ENCODE measurements around the gene GJA5. TPM values are rescaled to one million over a fixed set of nuclear protein-coding genes. Genes with fewer than 3 reads are reported as not detected.

Gene GJA5
- total RNA-seq, 1 donor from 2014 or later = not detected

- H3K9me3 Mint-ChIP-seq = no peaks in the 10 kb centered on the region
- H3K36me3 Mint-ChIP-seq (ENCODE audit: low read depth) = no peaks in the 10 kb centered on the region
- no peak overlapping the region for H3K27ac Mint-ChIP-seq
- no peaks in the 10 kb centered on the region for H3K4me1 Mint-ChIP-seq (ENCODE audit: low read depth)
- intact Hi-C loops (cut with micrococcal nuclease) = no loop called here
- no peak overlapping the region for H3K4me3 Mint-ChIP-seq (ENCODE audit: low read depth)
- no peak for DNase-seq (ENCODE audit: low spot score)
- peaks cover 33% of the 10 kb centered on the region for H3K27me3 Mint-ChIP-seq (ENCODE audit: low read depth)
Observed at GRCh38 chr1:147781056-147781471, 20.7 kb upstream of the GJA5 start.

DNA sequence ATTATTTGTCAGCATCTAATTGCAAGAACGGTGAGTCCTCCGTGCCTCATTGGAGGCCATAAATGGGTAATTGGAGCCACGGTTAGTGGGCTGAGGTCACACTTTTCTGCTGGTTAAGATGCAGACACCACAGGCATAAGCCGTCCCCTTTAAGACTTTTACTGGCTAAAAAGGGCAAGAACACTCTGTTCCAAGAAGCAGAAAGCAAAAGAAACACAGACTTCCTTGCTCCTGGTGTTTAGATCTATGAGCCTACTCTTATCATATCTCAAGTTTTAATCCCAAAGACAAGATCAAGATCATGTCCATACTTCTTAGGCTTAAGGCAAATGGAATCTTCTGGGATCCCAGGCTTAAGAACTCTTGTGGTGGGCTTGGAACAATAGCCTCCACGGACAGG lies 17.3 kb upstream of the GJA5 start:
- Mint-ChIP-seq H3K27me3 (ENCODE audit: low read depth) (peaks cover 40% of the 10 kb centered on the region), H3K4me3 (ENCODE audit: low read depth) (no peak overlapping the region), H3K4me1 (ENCODE audit: low read depth) (peaks cover 9% of the 10 kb centered on the region), H3K27ac (no peak overlapping the region), H3K9me3 (no peaks in the 10 kb centered on the region), H3K36me3 (ENCODE audit: low read depth) (no peaks in the 10 kb centered on the region)
- intact Hi-C loops (cut with micrococcal nuclease) = no loop called here
- no peak for DNase-seq (ENCODE audit: low spot score)

DNA sequence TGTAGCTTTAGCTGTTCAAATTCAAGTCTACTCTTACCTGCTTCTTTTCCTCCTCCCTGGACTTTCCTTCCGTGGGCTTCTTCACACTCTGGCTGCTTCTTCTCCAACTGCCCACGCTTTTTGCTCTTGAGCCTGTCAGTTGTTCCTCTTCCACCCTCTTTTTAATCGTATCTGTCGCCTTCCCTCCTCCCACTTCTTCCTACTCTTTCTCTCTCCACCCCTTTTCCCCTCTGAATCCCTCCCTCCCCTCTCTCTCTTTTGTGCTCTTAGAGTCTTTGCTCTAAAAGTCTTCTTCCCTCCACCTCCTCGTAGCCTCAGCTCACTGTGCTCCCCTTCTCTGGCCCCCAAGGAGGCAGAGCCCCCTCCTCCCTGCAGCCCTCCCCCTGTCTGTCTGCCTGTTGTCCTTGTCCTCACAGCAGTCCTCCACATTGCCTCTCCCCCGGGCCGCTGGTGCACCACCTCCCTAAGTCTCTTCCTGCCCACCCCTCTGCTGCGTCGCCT lies 12.9 kb upstream of the GJA5 start:
- peaks cover 23% of the 10 kb centered on the region for H3K27me3 Mint-ChIP-seq (ENCODE audit: low read depth)
- peaks cover 17% of the 10 kb centered on the region for H3K4me1 Mint-ChIP-seq (ENCODE audit: low read depth)
- H3K4me3 Mint-ChIP-seq (ENCODE audit: low read depth) = no peak overlapping the region
- H3K9me3 Mint-ChIP-seq = no peaks in the 10 kb centered on the region
- intact Hi-C loops (cut with micrococcal nuclease) = no loop called here
- DNase-seq (ENCODE audit: low spot score) = no peak
- H3K36me3 Mint-ChIP-seq (ENCODE audit: low read depth) = no peaks in the 10 kb centered on the region
- H3K27ac Mint-ChIP-seq = no peak overlapping the region

- DNase-seq (ENCODE audit: low spot score) = no peak
- Mint-ChIP-seq H3K36me3 (ENCODE audit: low read depth) (no peaks in the 10 kb centered on the region), H3K4me3 (ENCODE audit: low read depth) (no peak overlapping the region), H3K9me3 (no peaks in the 10 kb centered on the region), H3K27me3 (ENCODE audit: low read depth) (peaks cover 25% of the 10 kb centered on the region), H3K27ac (no peak overlapping the region), H3K4me1 (ENCODE audit: low read depth) (peaks cover 17% of the 10 kb centered on the region)
- intact Hi-C loops (cut with micrococcal nuclease) = no loop called here
Observed at GRCh38 chr1:147772570-147772969, 12.2 kb upstream of the GJA5 start.

DNA sequence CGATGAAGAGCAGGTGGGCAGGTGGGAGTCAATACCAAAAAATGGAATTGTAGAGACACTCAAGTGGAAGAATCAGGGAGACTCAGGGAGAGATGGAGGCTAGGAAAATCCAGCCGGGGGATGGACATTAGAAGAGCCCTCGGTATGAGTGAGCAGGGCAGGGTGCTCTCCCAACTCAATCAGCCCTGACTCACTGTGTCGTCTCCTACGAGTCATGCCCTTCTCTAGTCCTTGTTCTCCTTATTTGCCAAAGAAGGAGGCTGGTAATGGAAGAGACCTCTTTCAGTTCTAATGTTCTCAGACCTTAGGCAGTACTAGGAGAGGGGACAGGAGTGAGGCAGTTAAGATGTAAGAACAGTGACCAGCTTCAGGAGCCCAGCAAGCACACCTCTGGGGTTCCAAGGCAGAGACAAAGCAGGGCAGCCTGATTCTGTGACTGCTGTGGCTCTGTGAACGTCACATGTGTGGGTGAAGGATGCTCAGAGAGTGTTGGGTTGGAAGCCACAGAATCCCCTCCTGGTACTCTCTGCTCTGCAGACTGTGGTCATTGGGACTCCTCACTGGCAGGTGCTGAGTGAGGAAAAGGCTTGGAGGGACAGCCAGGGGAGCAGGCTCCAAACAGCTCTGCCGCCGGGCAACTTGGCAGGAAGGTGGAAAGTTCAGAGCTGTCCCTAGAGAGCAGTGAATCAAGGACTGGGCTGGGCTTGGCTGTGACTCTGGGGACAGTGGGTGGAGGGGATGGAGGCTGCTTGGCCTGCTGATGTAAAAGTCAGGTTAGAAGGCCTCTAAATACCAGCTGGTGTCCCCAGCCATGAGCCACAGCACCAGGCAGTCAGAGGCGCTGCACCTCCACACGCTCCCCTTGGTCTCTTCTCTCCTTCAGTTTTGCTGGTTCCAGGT lies 11.1 kb upstream of the GJA5 start:
- H3K36me3 Mint-ChIP-seq (ENCODE audit: low read depth) = no peaks in the 10 kb centered on the region
- peaks cover 27% of the 10 kb centered on the region for H3K27me3 Mint-ChIP-seq (ENCODE audit: low read depth)
- no peak overlapping the region for H3K4me3 Mint-ChIP-seq (ENCODE audit: low read depth)
- DNase-seq (ENCODE audit: low spot score) = no peak
- intact Hi-C loops (cut with micrococcal nuclease) = no loop called here
- H3K9me3 Mint-ChIP-seq = no peaks in the 10 kb centered on the region
- H3K4me1 Mint-ChIP-seq (ENCODE audit: low read depth) = peaks cover 17% of the 10 kb centered on the region
- H3K27ac Mint-ChIP-seq = peak overlapping the region; percentile 39

- Mint-ChIP-seq H3K4me1 (ENCODE audit: low read depth) (peaks cover 17% of the 10 kb centered on the region), H3K27me3 (ENCODE audit: low read depth) (peaks cover 20% of the 10 kb centered on the region), H3K36me3 (ENCODE audit: low read depth) (no peaks in the 10 kb centered on the region), H3K4me3 (ENCODE audit: low read depth) (no peak overlapping the region), H3K9me3 (no peaks in the 10 kb centered on the region), H3K27ac (no peak overlapping the region)
- intact Hi-C loops (cut with micrococcal nuclease) = no loop called here
- no peak for DNase-seq (ENCODE audit: low spot score)
Observed at GRCh38 chr1:147769106-147769505, 8.7 kb upstream of the GJA5 start.

DNA sequence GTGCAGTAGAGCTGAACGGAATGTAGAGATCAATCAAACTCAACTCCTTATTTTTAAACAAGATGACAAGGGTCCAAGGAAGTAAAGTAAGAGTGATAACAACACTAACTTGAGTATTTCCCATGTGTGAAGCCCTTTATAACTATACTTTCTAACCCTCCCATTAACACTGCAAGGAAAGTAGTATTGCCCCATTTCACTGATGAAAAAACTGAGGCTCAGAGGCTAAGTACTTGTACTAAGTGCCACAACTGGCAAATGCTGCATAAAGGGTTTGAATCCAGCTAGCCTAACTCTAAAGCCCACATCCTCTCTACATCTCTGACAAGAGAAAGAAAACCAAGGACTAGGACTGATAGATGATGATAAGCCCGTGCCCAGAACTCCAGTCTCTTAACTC lies 8.2 kb upstream of the GJA5 start:
- DNase-seq (ENCODE audit: low spot score) = no peak
- H3K27ac Mint-ChIP-seq = no peak overlapping the region
- H3K27me3 Mint-ChIP-seq (ENCODE audit: low read depth) = peaks cover 19% of the 10 kb centered on the region
- H3K9me3 Mint-ChIP-seq = no peaks in the 10 kb centered on the region
- no peak overlapping the region for H3K4me3 Mint-ChIP-seq (ENCODE audit: low read depth)
- intact Hi-C loops (cut with micrococcal nuclease) = no loop called here
- no peaks in the 10 kb centered on the region for H3K36me3 Mint-ChIP-seq (ENCODE audit: low read depth)
- peaks cover 17% of the 10 kb centered on the region for H3K4me1 Mint-ChIP-seq (ENCODE audit: low read depth)

DNA sequence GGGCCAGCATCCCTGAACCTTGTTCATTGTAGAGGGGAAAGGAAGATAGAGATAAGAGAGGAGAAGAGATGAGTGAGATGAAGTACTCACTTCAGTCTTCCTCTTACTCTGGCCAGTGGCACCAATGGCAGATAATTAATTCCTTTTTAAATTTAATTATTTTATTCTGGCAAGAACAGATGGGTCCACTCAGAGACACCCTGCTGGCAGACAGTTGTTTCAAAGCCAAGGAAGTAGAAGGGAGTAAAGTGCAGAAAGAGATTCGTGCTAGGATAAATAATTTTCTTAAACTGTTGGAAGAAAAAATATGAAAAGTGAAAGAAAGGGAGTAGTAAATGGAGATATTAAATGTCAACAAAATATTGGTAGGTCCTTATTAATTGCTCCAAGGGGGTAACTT lies 7.7 kb upstream of the GJA5 start:
- no peaks in the 10 kb centered on the region for H3K36me3 Mint-ChIP-seq (ENCODE audit: low read depth)
- H3K27me3 Mint-ChIP-seq (ENCODE audit: low read depth) = peaks cover 14% of the 10 kb centered on the region
- no peak overlapping the region for H3K4me3 Mint-ChIP-seq (ENCODE audit: low read depth)
- H3K9me3 Mint-ChIP-seq = no peaks in the 10 kb centered on the region
- no peak overlapping the region for H3K27ac Mint-ChIP-seq
- DNase-seq (ENCODE audit: low spot score) = no peak
- peaks cover 13% of the 10 kb centered on the region for H3K4me1 Mint-ChIP-seq (ENCODE audit: low read depth)
- intact Hi-C loops (cut with micrococcal nuclease) = no loop called here

- no peak for DNase-seq (ENCODE audit: low spot score)
- Mint-ChIP-seq H3K9me3 (no peaks in the 10 kb centered on the region), H3K27ac (no peak overlapping the region), H3K27me3 (ENCODE audit: low read depth) (peaks cover 11% of the 10 kb centered on the region), H3K4me1 (ENCODE audit: low read depth) (peaks cover 13% of the 10 kb centered on the region), H3K4me3 (ENCODE audit: low read depth) (no peak overlapping the region), H3K36me3 (ENCODE audit: low read depth) (no peaks in the 10 kb centered on the region)
- intact Hi-C loops (cut with micrococcal nuclease) = no loop called here
Observed at GRCh38 chr1:147762233-147763024, 2.0 kb upstream of the GJA5 start.

DNA sequence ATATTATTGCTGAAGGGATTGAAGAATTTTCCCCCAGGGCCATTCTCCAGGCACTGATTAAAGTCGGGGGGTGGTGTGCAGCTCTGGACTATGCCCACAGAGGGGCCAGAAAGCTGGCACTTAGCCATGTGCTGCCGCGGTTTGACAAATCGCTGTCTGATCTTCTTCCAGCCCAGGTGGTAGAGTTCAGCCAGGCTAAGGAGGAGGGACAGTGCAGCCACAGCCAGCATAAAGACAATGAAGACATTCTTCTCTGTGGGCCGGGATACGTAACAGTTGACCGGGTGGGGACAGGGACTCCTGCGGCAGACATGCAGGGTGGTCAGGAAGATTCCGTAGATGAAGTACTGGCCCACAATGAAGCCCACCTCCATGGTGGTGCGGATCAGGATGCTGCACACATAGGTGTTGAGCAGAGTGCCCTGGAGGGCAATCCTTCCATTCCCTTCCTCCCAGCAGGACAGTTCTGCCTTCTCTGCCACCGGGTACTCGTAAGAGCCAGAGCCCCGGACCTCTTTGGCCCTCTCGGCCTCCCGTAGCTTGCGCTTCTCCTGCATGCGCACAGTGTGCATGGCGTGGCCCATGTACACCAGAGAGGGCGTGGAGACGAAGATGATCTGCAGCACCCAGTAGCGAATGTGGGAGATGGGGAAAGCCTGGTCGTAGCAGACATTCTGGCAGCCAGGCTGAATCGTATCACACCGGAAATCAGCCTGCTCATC lies 1.9 kb downstream of the GJA5 start:
- no peak overlapping the region for H3K4me3 Mint-ChIP-seq (ENCODE audit: low read depth)
- no peaks in the 10 kb centered on the region for H3K9me3 Mint-ChIP-seq
- intact Hi-C loops (cut with micrococcal nuclease) = no loop called here
- no peak overlapping the region for H3K27ac Mint-ChIP-seq
- peaks cover 14% of the 10 kb centered on the region for H3K27me3 Mint-ChIP-seq (ENCODE audit: low read depth)
- DNase-seq (ENCODE audit: low spot score) = no peak
- H3K36me3 Mint-ChIP-seq (ENCODE audit: low read depth) = no peaks in the 10 kb centered on the region
- H3K4me1 Mint-ChIP-seq (ENCODE audit: low read depth) = peaks cover 13% of the 10 kb centered on the region

DNA sequence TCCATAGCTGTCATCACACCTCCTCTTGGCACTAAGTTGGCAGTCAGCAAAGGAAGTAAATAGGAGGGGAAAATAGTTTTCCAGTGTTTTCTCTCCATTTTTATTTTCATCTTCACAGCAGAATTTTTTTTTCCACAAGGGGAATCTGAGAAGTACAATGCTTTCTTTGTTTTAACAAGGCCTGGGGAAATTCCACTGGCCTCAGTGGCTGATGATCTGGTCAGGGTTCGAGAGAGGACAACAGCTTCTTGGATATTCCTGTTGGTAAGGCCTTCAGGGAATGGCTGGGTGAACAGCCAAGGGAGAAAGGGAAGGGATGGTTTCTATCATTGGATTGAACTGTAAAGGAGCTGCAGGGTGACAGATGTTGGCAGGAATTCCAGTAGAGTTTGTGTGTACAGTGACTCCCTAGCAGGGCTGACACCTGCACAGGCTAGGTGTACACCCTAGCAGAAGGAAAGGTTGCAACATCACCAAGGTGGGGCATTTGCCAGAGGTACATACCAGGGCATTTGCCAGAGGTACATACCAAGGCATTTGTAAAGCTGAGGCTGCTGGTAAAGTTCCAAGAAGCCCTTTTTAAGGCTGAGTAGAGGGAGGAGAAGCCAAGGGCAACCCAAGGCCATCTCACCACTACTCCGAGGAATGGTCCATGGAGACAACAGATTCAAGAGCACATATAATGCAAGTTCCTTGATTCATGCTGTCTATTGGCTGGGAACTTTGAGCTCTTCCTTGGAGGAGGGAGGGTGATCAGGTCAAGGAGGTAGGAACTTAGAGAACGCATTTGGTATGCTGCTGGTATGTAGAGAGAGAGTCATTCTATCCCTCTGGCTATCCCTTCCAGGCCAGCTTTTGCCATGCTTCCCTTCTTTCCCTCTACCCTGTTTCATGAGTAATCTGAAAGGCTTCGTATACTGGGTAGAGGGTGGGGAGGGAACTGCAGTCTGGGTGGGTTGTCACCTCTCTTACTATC lies 3.1 kb downstream of the GJA5 start:
- Mint-ChIP-seq H3K27me3 (ENCODE audit: low read depth) (peaks cover 14% of the 10 kb centered on the region), H3K9me3 (no peaks in the 10 kb centered on the region), H3K4me3 (ENCODE audit: low read depth) (no peak overlapping the region), H3K4me1 (ENCODE audit: low read depth) (peaks cover 4% of the 10 kb centered on the region), H3K27ac (no peak overlapping the region), H3K36me3 (ENCODE audit: low read depth) (no peaks in the 10 kb centered on the region)
- DNase-seq (ENCODE audit: low spot score) = no peak
- intact Hi-C loops (cut with micrococcal nuclease) = no loop called here

GRCh38 chr1:147756341-147756740 lies 4.1 kb downstream of the GJA5 start:
- Mint-ChIP-seq H3K27me3 (ENCODE audit: low read depth) (peaks cover 14% of the 10 kb centered on the region), H3K4me1 (ENCODE audit: low read depth) (no peaks in the 10 kb centered on the region), H3K27ac (no peak overlapping the region), H3K4me3 (ENCODE audit: low read depth) (no peak overlapping the region), H3K9me3 (no peaks in the 10 kb centered on the region), H3K36me3 (ENCODE audit: low read depth) (no peaks in the 10 kb centered on the region)
- intact Hi-C loops (cut with micrococcal nuclease) = no loop called here
- no peak for DNase-seq (ENCODE audit: low spot score)

Measured in activated T-helper 2 cell treated with anti-CD3 and anti-CD28 coated beads, Interferon-gamma antibody, Interleukin-2, Interleukin-4, amounts not matched to agents 10 μg/mL and 5 μg/mL and 100 μg/mL, durations not matched to agents 14 hours and 24 hours and 36 hours (primary cell).